GM10248 (cell line): ENCODE results near the gene SELENOV.
A peak's percentile ranks its signal among the peaks of the same experiment; 100 is the strongest.

Experiments
- CTCF ChIA-PET: fragments of 300-600 bp; sonication (Branson Sonifier 250); formaldehyde crosslinking; extraction: SDS; loops from one replicate; lab custom pipeline; 2021; ENCODE audit warnings: antibody characterized with exemption; lab: Yijun Ruan, JAX
- POLR2A ChIA-PET: fragments of 350-650 bp; sonication (Branson Sonifier 250); formaldehyde crosslinking; extraction: SDS; loops from one replicate; lab custom pipeline; 2020; ENCODE audit warnings: antibody characterized with exemption; lab: Yijun Ruan, JAX
- DNase-seq: peaks from one replicate; pipeline ENCODE4 v3.0.0; 2012; ENCODE audit errors: extremely low spot score
- TF ChIP-seq, protein P1 (sequence below): IDR thresholded peaks from 2 replicates; pipeline ENCODE4 v1.5.1; 2012; ENCODE audit warnings: mild to moderate bottlenecking, low read depth; ENCODE audit errors: extremely low read depth, missing control alignments, control extremely low read depth

Gene SELENOV

DNA sequence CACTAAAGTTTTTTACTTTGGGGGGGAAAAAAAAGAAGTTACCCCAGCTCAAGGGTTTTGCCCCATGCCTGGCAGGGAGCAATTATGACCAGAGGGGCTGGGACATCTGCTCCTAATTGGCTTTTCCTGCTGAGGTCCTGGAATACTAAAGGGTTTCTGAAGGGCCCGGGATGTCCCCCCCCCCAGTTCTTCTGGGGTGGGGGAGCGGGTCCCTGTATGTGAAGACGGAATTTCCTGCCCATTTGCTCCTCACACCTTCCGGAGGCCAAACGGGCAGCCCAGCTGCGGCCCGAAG is 17.3 kb upstream of the SELENOV start:
- TF ChIP-seq, protein P1, sequence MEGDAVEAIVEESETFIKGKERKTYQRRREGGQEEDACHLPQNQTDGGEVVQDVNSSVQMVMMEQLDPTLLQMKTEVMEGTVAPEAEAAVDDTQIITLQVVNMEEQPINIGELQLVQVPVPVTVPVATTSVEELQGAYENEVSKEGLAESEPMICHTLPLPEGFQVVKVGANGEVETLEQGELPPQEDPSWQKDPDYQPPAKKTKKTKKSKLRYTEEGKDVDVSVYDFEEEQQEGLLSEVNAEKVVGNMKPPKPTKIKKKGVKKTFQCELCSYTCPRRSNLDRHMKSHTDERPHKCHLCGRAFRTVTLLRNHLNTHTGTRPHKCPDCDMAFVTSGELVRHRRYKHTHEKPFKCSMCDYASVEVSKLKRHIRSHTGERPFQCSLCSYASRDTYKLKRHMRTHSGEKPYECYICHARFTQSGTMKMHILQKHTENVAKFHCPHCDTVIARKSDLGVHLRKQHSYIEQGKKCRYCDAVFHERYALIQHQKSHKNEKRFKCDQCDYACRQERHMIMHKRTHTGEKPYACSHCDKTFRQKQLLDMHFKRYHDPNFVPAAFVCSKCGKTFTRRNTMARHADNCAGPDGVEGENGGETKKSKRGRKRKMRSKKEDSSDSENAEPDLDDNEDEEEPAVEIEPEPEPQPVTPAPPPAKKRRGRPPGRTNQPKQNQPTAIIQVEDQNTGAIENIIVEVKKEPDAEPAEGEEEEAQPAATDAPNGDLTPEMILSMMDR = no peak
- CTCF ChIA-PET = interaction anchor here (0.6 to 1.7 kb wide), 6 partner anchors 8 to 111 kb away, joined by 3 to 6 read pairs (median 3); partner anchors contain the start of gene EID2B
- POLR2A ChIA-PET = no interaction called here
- DNase-seq = no peak

DNA sequence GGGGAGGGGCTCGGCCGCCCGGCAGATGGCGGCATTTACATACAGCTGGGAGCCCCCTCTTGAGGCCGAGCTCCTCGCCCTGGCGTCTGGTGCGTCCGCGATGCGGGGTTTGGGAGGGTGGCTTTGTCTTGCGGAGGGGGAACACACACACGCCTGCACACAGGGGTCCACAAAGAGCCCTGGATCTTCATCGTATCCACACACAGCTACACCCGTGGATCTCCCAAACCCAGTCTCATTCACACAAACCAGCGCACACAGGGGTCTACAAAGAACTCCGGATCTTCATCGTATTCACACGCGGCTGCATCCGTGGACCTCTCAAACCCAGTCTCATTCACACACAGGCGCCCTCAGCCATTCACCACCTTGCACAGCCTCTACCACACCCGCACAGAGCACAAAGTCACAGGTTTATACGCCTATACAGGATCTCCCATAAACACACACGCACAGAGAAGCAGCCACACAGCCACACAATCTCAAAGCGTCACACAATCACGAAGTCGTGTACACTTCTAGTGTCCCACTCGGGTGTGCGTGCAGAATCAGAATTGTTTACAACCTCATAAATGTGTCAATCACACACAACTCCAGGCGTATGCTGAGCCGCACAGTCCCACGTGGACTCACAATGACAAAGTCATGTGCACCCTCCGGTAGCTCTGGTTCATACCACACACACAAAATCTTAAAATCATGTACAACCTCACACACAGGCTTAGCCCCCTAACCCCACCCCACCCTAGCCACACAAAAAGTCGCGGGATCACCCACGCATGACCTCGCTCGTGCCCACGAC is 16.7 kb upstream of the SELENOV start:
- ChIA-PET POLR2A (interaction anchor here (0.6 kb wide), 1 partner anchor 564 kb away, joined by 3 read pairs; no protein-coding TSS in a partner anchor), CTCF (interaction anchor here (0.6 to 1.7 kb wide), 7 partner anchors 8 to 112 kb away, joined by 3 to 6 read pairs (median 3); partner anchors contain the start of gene EID2B)
- TF ChIP-seq, protein P1 = peak; percentile 45
- DNase-seq = peak; percentile 72

DNA sequence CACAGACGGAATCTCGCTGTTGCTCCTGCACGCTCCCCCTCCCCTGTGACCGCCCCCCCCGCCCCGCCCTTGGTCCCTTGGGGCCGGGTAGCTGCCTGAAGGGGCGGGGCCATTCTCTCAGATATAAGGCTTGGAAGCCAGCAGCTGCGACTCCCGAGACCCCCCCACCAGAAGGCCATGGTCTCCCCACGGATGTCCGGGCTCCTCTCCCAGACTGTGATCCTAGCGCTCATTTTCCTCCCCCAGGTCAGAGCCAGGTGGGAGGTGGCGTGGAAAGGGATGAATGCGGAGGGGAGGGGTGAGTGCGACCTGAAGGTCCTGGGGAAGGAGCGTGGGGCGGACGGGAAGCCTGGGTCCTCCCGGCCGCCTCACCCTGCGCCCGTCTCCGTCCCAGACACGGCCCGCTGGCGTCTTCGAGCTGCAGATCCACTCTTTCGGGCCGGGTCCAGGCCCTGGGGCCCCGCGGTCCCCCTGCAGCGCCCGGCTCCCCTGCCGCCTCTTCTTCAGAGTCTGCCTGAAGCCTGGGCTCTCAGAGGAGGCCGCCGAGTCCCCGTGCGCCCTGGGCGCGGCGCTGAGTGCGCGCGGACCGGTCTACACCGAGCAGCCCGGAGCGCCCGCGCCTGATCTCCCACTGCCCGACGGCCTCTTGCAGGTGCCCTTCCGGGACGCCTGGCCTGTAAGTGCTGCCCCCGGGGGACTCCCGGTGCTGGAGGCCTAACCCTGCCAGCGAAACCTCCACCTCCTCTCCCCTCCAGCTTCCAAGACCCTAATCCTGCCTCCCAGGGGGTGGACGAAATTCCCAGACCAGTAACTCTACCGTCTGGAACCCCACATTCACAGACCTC is 15.9 kb upstream of the SELENOV start, which contains the start of gene DLL3:
TSS of gene DLL3 (plus strand) at position 150 of the 845 bp plus-strand sequence. CDS start at position 178, 28 bp downstream.
- ChIA-PET POLR2A (interaction anchor here (0.6 kb wide), 1 partner anchor 565 kb away, joined by 3 read pairs; no protein-coding TSS in a partner anchor), CTCF (interaction anchor here (1.6 to 3.1 kb wide), 3 partner anchors 9 to 34 kb away, joined by 3 to 16 read pairs (median 4); partner anchors contain the start of gene EID2B)
- TF ChIP-seq, protein P1 = no peak
- no peak for DNase-seq

DNA sequence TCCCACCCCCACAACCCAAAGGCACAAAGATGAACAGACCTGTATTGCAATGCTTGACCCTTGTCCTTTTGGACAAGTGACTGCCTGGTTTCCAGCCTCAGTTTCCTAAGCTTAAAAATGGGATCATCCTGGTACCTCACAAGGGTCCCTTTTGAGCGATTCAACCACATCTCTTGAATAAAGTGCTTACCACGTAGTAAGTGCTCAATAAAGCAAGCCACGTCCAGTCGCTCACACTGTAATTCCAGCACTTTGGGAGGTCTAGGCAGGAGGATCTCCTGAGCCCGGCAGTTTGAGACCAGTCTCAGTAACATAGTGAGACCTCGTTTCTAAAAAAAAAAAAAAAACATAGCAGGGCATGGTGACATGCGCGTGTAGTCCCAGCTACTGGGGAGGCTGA is 15.0 kb upstream of the SELENOV start:
- POLR2A ChIA-PET = interaction anchor here (0.6 kb wide), 2 partner anchors 42 to 158 kb away, joined by 3 read pairs; partner anchors contain the start of gene SAMD4B
- CTCF ChIA-PET = interaction anchor here (1.5 to 3.1 kb wide), 3 partner anchors 11 to 33 kb away, joined by 3 to 16 read pairs (median 3); partner anchors contain the start of gene EID2B
- no peak for DNase-seq
- TF ChIP-seq, protein P1 = no peak

DNA sequence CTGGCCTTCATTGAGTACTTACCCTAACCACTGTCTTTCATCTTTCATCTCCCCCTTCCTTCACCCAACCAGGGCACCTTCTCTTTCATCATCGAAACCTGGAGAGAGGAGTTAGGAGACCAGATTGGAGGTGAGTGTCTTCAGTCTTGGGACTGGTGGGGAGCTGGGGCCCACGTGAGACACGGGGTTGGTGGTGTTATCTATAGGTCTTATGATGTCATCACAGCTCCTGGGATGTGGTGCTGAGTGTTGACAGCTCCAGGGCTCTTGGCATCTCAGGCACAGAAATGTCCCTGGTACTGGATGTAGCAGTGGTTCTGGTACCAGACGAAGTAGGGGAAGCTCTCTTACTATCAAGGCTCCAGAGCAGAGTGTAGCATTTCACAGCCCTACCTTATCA is 14.4 kb upstream of the SELENOV start:
- ChIA-PET POLR2A (interaction anchor here (0.6 kb wide), 2 partner anchors 43 to 158 kb away, joined by 3 read pairs; partner anchors contain the start of gene SAMD4B), CTCF (interaction anchor here (0.6 to 3.1 kb wide), 6 partner anchors 11 to 60 kb away, joined by 3 to 16 read pairs (median 4); partner anchors contain the start of gene EID2B)
- TF ChIP-seq, protein P1 = no peak

More for the DNA sequence above, 14.4 kb upstream of the SELENOV start:
- no peak for DNase-seq
